Peyer's patch (tissue), 4 donors: ENCODE results near the gene ABCA13.

Experiments used
- CTCF ChIP-seq, 6 experiments: fragments of 450-650 bp in 4 of 6; fragments of 200-600 bp in 2 of 6; sonication (generic) in 1 of 6; IDR thresholded peaks; one replicate each; pipeline ENCODE4 v1.5.1; 2017 to 2019; ENCODE audit warnings: antibody characterized with exemption in 6 of 6, mild to moderate bottlenecking in 3 of 6, moderate library complexity in 1 of 6
- POLR2A ChIP-seq, 2 donors: fragments of 450-650 bp; IDR thresholded peaks; one replicate each; pipeline ENCODE4 v1.5.1; 2017; ENCODE audit warnings: antibody characterized with exemption in 2 of 2, mild to moderate bottlenecking in 2 of 2, moderate library complexity in 2 of 2

GRCh38 chr7:48548667-48549066 lies 377.4 kb downstream of the ABCA13 start:
- TF ChIP-seq CTCF (IDR thresholded peaks at IDR 0.05) (no peak), POLR2A (IDR thresholded peaks at IDR 0.05) (no peak)
